DND-41 (cell line): Measurements from ENCODE around the gene DUSP23.

ENCODE experiments used
- CTCF ChIP-seq: IDR thresholded peaks from 2 replicates; pipeline ENCODE4 v1.5.1; 2012; ENCODE audit warnings: borderline replicate concordance, low read length, moderate library complexity, mild to moderate bottlenecking; ENCODE audit not compliant: poor library complexity, severe bottlenecking; ENCODE audit errors: extremely low read depth
- EZH2 ChIP-seq: IDR thresholded peaks from 3 replicates; pipeline ENCODE4 v1.6.1; 2012; ENCODE audit warnings: borderline replicate concordance, low read depth, mild to moderate bottlenecking, moderate library complexity, low read length, inconsistent platforms; ENCODE audit not compliant: severe bottlenecking

GRCh38 chr1:159786465-159786864, 5.7 kb downstream of the DUSP23 start:
- no peak for TF ChIP-seq CTCF
- no peak for TF ChIP-seq EZH2
